OCI-LY7 (cell line): ENCODE measurements around the gene HPDL. TPM values are rescaled to one million over a fixed set of nuclear protein-coding genes. Genes with fewer than 3 reads are reported as not detected.

Experiments
- BruUV-seq: library from RNA; stranded (reverse); fragments of 400-500 nt; replicated peaks from 2 replicates; lab custom pipeline; 2021; lab: Mats Ljungman, UMichigan
- CTCF ChIA-PET: fragments of 300-600 bp; sonication (Branson Sonifier 250); formaldehyde crosslinking; loops from one replicate; lab custom pipeline; 2022; ENCODE audit warnings: antibody characterized with exemption; ENCODE audit not compliant: unreplicated experiment; lab: Charles Lee
- POLR2A ChIA-PET: fragments of 300-600 bp; sonication (Branson Sonifier 250); formaldehyde crosslinking; loops from one replicate; lab custom pipeline; 2022; ENCODE audit warnings: antibody characterized with exemption; lab: Charles Lee
- DNase-seq: peaks from one replicate; pipeline ENCODE4 v3.0.0-alpha.2; 2015; ENCODE audit warnings: low spot score
- H2AFZ ChIP-seq: fragments of 200-600 bp; sonication (generic), shearing (Covaris generic); 2 replicates; pipeline ENCODE4 v1.6.1; 2014; ENCODE audit warnings: mild to moderate bottlenecking, antibody characterized with exemption, low read length, moderate library complexity
- H3K27ac ChIP-seq: fragments of 200-600 bp; sonication (generic); 2 replicates; pipeline ENCODE4 v1.5.1; 2014; ENCODE audit warnings: mixed run types, low read depth, mild to moderate bottlenecking, moderate library complexity, low read length, inconsistent platforms; ENCODE audit not compliant: poor library complexity, severe bottlenecking
- H3K36me3 ChIP-seq: fragments of 200-600 bp; sonication (generic); 2 replicates; pipeline ENCODE4 v1.6.1; 2014; ENCODE audit warnings: mild to moderate bottlenecking, antibody characterized with exemption, low read length, moderate library complexity, mixed read lengths; ENCODE audit not compliant: insufficient read depth
- H3K4me1 ChIP-seq: fragments of 200-600 bp; sonication (generic); 2 replicates; pipeline ENCODE4 v1.5.1; 2014; ENCODE audit warnings: mild to moderate bottlenecking, low read length; ENCODE audit not compliant: insufficient read depth, poor library complexity, severe bottlenecking
- H3K4me2 ChIP-seq: fragments of 200-600 bp; sonication (generic); 2 replicates; pipeline ENCODE4 v1.6.1; 2014; ENCODE audit warnings: mild to moderate bottlenecking, low read length
- H3K4me3 ChIP-seq: fragments of 200-600 bp; sonication (generic); 2 replicates; pipeline ENCODE4 v1.5.1; 2014; ENCODE audit warnings: mild to moderate bottlenecking, low read depth, low read length; ENCODE audit not compliant: poor library complexity, severe bottlenecking
- H3K79me2 ChIP-seq: fragments of 200-600 bp; sonication (generic); 2 replicates; pipeline ENCODE4 v1.6.1; 2016; ENCODE audit warnings: low read depth, mild to moderate bottlenecking, low read length, moderate library complexity, mixed read lengths; ENCODE audit not compliant: insufficient read depth
- H3K9me2 ChIP-seq: fragments of 200-600 bp; sonication (generic); 2 replicates; pipeline ENCODE4 v1.6.1; 2016; ENCODE audit warnings: mild to moderate bottlenecking, low read length, mixed read lengths; ENCODE audit not compliant: insufficient read depth
- H3K9me3 ChIP-seq: fragments of 200-600 bp; sonication (generic); 2 replicates; pipeline ENCODE4 v1.6.1; 2014; ENCODE audit warnings: mild to moderate bottlenecking, mixed run types, low read length, mixed read lengths
- H4K20me1 ChIP-seq: fragments of 200-600 bp; sonication (generic); 2 replicates; pipeline ENCODE4 v1.6.1; 2014; ENCODE audit warnings: mild to moderate bottlenecking, antibody characterized with exemption, low read length, moderate library complexity, mixed read lengths; ENCODE audit not compliant: insufficient read depth
- CTCF ChIP-seq: fragments of 200-600 bp; sonication (generic); conservative IDR thresholded peaks from 2 replicates; pipeline ENCODE4 v1.5.1; 2014; ENCODE audit warnings: mild to moderate bottlenecking, antibody characterized with exemption, low read length, moderate library complexity, mixed read lengths
- EZH2phosphoT487 ChIP-seq: fragments of 200-600 bp; sonication (generic); IDR thresholded peaks from 2 replicates; pipeline ENCODE4 v1.6.1; 2018; ENCODE audit warnings: low read depth, borderline replicate concordance, mild to moderate bottlenecking, mixed run types, antibody characterized with exemption, low read length, moderate library complexity, mixed read lengths
- intact Hi-C: fragments of 100-400 bp; cut with micrococcal nuclease; formaldehyde crosslinking; loops from one replicate; pipeline ENCODE4 v1.10.0; 2022; ENCODE audit not compliant: unreplicated experiment
- total RNA-seq, 2 experiments: library from RNA; depleted of rRNA in 1 of 2; stranded (reverse); fragments of >200 nt in 1 of 2; shearing (Covaris generic) in 1 of 2; gene quantifications; 2 replicates each; pipeline ENCODE4 v1.2.3, GENCODE V29; 2014 to 2022

HPDL gene
- total RNA-seq, 2 experiments from 2014 or later: 25.2 to 25.8 TPM

- TF ChIP-seq CTCF: no peak
- no peak for TF ChIP-seq EZH2phosphoT487
- no TSS peak for BruUV-seq
Measured at GRCh38 chr1:45325851-45326506, 716 bp upstream of the HPDL start.

GRCh38 chr1:45327644-45328515 is 1.2 kb downstream of the HPDL start:
- H3K4me2 ChIP-seq: peak overlapping the region; percentile 86
- no peaks in the 10 kb centered on the region for H4K20me1 ChIP-seq
- TF ChIP-seq CTCF (peak; percentile 42), EZH2phosphoT487 (no peak)
- H3K4me3 ChIP-seq: peak overlapping the region; percentile 71
- CTCF ChIA-PET: interaction anchor here (0.6 kb wide), 2 partner anchors 25 to 194 kb away, joined by 3 to 7 read pairs; partner anchors contain the start of gene PRDX1
- H3K9me3 ChIP-seq: no peaks in the 10 kb centered on the region
- intact Hi-C loops: loop anchor here (1.0 to 2.0 kb wide), 2 partner anchors 11 to 23 kb away; no protein-coding TSS in a partner anchor
- H3K36me3 ChIP-seq: peaks cover 12% of the 10 kb centered on the region
- peak; percentile 62 for DNase-seq
- H3K9me2 ChIP-seq: no peaks in the 10 kb centered on the region
- BruUV-seq: no TSS peak
- H3K4me1 ChIP-seq: peaks cover 34% of the 10 kb centered on the region
- POLR2A ChIA-PET: interaction anchor here (0.8 to 7.5 kb wide), 9 partner anchors 8 to 316 kb away, joined by 3 to 45 read pairs (median 4); partner anchors contain the start of genes HECTD3, MUTYH, TOE1 and UROD
- H2AFZ ChIP-seq: peak overlapping the region; percentile 23; the same call in 1 of the 2 replicates
- H3K27ac ChIP-seq: peak overlapping the region; percentile 57
- H3K79me2 ChIP-seq: peaks cover 7% of the 10 kb centered on the region; the same call in 1 of the 2 replicates

More at GRCh38 chr1:45325851-45326506, 716 bp upstream of the HPDL start:
- no peak for DNase-seq
- Histone ChIP-seq H3K36me3 (peaks cover 5% of the 10 kb centered on the region; the same call in 1 of the 2 replicates), H3K9me2 (no peaks in the 10 kb centered on the region), H3K4me3 (peak overlapping the region; percentile 71), H3K79me2 (peaks cover 7% of the 10 kb centered on the region; the same call in 1 of the 2 replicates), H2AFZ (peak overlapping the region; percentile 23; the same call in 1 of the 2 replicates), H4K20me1 (no peaks in the 10 kb centered on the region), H3K4me2 (peak overlapping the region; percentile 86), H3K4me1 (peaks cover 40% of the 10 kb centered on the region), H3K9me3 (no peaks in the 10 kb centered on the region), H3K27ac (no peak overlapping the region)
- POLR2A ChIA-PET: interaction anchor here (0.6 to 7.5 kb wide), 8 partner anchors 8 to 172 kb away, joined by 3 to 45 read pairs (median 3); partner anchors contain the start of genes MUTYH and TOE1
- CTCF ChIA-PET: interaction anchor here (0.6 kb wide), 1 partner anchor 139 kb away, joined by 7 read pairs; no protein-coding TSS in a partner anchor
- intact Hi-C loops: loop anchor here (2.0 kb wide), 1 partner anchor 21 kb away; no protein-coding TSS in a partner anchor
